NB4 (cell line): ENCODE data around the gene DNAJC6.

Experiments used
- DNase-seq: peaks from one replicate; pipeline ENCODE4 v3.0.0; 2010; ENCODE audit warnings: low read depth
- H3K4me3 ChIP-seq: one replicate; pipeline ENCODE4 v1.5.1; 2011; ENCODE audit warnings: mild to moderate bottlenecking, low read depth, low read length, moderate library complexity
- MYC ChIP-seq: IDR thresholded peaks from 2 replicates; pipeline ENCODE4 v1.6.1; 2011; ENCODE audit warnings: low read depth, low read length
- POLR2A ChIP-seq: IDR thresholded peaks from 2 replicates; pipeline ENCODE4 v1.6.1; 2011; ENCODE audit warnings: mild to moderate bottlenecking; ENCODE audit not compliant: insufficient read length; ENCODE audit errors: extremely low read depth
- TF ChIP-seq, protein P1 (sequence below): IDR thresholded peaks from one replicate; pipeline ENCODE4 v1.5.1; 2012; ENCODE audit warnings: low read depth, low read length
- TF ChIP-seq, protein P2 (sequence below): IDR thresholded peaks from 2 replicates; pipeline ENCODE4 v1.6.1; 2011; ENCODE audit warnings: low read depth, low read length

DNAJC6 gene

DNA sequence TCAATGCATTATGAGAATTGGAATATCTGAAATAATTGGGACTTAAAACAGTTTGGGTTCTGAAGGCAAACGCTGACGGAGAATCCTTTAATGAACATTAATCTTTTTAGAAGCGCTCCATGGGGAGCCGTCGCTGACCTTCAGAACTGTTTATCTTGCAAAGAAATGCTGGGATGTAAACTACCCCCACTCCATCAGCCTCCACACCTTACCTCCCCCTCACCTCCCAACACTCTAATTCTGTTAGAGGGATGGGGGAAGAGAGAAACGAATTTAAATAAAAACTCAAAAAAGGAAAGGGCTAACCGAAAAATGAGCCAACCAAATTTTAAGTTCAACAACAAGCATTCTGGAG, 44.1 kb upstream of the DNAJC6 start:
- TF ChIP-seq POLR2A (no peak), MYC (no peak)
- TF ChIP-seq, protein P1, sequence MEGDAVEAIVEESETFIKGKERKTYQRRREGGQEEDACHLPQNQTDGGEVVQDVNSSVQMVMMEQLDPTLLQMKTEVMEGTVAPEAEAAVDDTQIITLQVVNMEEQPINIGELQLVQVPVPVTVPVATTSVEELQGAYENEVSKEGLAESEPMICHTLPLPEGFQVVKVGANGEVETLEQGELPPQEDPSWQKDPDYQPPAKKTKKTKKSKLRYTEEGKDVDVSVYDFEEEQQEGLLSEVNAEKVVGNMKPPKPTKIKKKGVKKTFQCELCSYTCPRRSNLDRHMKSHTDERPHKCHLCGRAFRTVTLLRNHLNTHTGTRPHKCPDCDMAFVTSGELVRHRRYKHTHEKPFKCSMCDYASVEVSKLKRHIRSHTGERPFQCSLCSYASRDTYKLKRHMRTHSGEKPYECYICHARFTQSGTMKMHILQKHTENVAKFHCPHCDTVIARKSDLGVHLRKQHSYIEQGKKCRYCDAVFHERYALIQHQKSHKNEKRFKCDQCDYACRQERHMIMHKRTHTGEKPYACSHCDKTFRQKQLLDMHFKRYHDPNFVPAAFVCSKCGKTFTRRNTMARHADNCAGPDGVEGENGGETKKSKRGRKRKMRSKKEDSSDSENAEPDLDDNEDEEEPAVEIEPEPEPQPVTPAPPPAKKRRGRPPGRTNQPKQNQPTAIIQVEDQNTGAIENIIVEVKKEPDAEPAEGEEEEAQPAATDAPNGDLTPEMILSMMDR: no peak
- H3K4me3 ChIP-seq: no peak overlapping the region
- DNase-seq: no peak

DNA sequence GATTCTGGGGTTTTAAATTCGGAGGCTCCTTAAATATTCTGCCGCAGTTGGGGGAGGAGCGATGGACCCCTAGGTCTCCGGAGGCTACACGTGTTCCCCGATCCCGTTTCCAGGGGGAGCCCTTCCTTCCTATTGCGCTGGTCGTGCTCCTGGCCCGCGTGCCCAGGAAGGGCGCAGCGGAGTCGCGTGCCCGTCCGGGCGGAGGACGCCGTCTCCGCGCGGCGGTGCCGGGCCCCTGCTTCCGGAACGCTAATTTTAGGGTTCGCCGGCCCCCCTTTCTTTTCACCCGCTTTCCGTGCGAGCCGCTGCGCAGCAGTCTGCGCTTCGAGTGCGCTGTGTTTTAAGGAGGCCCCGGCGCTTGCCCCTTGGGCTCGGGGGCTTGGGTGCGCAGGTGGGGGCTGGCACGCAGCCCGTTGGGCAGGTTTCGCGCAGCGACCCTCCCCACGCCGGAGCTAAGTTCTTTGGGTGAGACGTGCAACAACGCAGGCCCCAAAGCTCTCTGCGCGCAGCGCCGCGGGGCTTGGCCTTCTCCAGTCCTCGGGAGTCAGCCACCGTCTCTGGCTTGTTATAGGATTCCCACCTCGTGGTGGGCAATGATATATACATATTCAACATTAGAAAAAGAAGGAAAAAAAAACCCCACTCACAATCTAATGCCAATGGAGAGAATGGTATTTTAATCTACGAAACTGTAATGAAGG, 43.5 kb upstream of the DNAJC6 start:
- no peak overlapping the region for H3K4me3 ChIP-seq
- TF ChIP-seq, protein P1: no peak
- TF ChIP-seq MYC (no peak), POLR2A (no peak)
- TF ChIP-seq, protein P2, sequence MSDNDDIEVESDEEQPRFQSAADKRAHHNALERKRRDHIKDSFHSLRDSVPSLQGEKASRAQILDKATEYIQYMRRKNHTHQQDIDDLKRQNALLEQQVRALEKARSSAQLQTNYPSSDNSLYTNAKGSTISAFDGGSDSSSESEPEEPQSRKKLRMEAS: no peak
- DNase-seq: no peak

DNA sequence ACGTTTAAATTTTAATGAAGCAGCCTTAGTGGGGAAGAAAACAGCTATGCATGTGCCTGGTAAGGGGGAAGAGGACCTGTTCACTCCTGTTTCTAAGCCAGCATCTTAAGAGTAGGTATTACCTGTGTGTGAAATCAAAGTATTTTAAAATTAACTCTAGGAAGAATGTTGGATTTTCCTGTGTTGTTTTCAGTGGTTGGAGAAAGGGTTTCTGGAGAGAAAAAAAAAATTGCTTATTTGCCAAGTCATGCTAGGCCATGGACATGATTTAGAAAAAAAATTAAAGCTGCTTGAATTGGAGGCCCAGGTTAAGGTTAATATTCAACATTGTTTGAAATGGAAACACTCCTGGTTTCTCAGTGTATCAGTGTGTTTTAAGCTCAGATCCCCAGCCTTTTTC, 42.9 kb upstream of the DNAJC6 start:
- TF ChIP-seq MYC: no peak
- TF ChIP-seq, protein P2: no peak
- TF ChIP-seq, protein P1: no peak
- no peak for TF ChIP-seq POLR2A
- DNase-seq: no peak
- H3K4me3 ChIP-seq: no peak overlapping the region

DNA sequence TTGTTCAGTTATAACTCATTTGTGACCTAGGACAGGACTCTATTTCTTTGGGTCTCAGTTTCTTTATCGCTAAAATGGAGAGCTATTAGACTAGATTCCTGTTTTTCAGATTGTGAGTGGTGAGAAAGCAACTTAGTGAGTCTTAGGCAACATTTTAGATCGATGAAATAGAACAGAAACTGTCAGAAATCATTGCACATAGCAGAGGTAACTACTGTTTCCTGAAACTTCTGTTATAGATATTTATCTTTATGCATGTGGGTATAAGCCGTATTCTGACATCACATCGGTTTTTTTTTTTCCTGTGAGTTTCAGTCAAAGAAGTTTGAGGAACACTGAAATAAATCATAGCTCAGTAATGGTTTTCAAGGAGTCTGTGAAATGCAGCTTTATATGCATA, 42.1 kb upstream of the DNAJC6 start:
- DNase-seq: no peak
- H3K4me3 ChIP-seq: no peak overlapping the region
- TF ChIP-seq, protein P1: no peak

DNA sequence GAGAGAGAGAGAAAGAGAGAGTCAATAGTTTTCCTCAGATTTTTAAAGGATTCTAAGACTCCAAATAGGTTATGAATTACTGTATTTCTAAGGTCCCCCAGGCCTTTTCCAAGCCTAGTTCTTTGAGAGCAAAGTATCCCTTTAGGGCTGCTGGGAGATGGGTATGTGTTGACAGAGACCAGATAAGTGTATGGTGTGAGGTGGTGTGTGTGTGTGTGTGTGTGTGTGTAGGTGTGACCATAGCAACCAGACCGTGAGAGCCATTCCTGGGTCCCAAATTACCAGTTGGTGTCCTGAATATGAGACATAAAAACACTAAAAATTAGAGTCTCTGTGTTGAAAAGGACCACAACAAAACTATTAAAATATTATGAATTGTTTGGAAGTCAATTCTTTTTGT, 41.7 kb upstream of the DNAJC6 start:
- no peak overlapping the region for H3K4me3 ChIP-seq
- DNase-seq: no peak

More for the DNA sequence above, 41.7 kb upstream of the DNAJC6 start:
- TF ChIP-seq, protein P2: no peak
- TF ChIP-seq, protein P1: no peak
- TF ChIP-seq POLR2A (no peak), MYC (no peak)
